ENCODE results near the gene PPP1R3A.
"Not testable (repeated sequence)": the region's sequence is repeated elsewhere in the genome, so short reads cannot be mapped to it uniquely, and the experiment has no call there.

The PPP1R3A gene, protein sequence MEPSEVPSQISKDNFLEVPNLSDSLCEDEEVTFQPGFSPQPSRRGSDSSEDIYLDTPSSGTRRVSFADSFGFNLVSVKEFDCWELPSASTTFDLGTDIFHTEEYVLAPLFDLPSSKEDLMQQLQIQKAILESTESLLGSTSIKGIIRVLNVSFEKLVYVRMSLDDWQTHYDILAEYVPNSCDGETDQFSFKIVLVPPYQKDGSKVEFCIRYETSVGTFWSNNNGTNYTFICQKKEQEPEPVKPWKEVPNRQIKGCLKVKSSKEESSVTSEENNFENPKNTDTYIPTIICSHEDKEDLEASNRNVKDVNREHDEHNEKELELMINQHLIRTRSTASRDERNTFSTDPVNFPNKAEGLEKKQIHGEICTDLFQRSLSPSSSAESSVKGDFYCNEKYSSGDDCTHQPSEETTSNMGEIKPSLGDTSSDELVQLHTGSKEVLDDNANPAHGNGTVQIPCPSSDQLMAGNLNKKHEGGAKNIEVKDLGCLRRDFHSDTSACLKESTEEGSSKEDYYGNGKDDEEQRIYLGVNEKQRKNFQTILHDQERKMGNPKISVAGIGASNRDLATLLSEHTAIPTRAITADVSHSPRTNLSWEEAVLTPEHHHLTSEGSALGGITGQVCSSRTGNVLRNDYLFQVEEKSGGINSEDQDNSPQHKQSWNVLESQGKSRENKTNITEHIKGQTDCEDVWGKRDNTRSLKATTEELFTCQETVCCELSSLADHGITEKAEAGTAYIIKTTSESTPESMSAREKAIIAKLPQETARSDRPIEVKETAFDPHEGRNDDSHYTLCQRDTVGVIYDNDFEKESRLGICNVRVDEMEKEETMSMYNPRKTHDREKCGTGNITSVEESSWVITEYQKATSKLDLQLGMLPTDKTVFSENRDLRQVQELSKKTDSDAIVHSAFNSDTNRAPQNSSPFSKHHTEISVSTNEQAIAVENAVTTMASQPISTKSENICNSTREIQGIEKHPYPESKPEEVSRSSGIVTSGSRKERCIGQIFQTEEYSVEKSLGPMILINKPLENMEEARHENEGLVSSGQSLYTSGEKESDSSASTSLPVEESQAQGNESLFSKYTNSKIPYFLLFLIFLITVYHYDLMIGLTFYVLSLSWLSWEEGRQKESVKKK

GRCh38 chr7:113918946-113919345 lies at the start of gene PPP1R3A:
PPP1R3A (minus strand) TSS chr7:113919009; CDS start chr7:113918996, 13 bp downstream.
- no peak for DNase-seq

DNA sequence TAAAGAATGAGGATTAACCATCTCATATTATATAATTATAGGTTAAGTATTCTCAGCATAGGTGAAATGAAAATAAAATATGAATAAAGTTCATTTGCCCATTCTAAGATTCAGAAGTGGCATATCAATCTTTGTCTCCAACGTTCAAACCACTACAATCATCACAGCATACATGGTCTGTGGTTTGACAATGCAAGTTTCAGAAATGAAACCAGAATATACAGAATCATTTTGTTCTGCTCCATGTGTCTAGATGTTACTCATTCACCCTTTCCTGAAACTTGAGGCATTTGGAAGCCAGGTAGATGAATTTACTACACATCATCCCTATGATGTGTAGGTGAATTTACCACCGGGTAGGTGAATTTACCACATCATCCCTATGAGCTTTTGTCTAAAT lies 44.5 kb upstream of the PPP1R3A start:
- no peak for DNase-seq

DNA sequence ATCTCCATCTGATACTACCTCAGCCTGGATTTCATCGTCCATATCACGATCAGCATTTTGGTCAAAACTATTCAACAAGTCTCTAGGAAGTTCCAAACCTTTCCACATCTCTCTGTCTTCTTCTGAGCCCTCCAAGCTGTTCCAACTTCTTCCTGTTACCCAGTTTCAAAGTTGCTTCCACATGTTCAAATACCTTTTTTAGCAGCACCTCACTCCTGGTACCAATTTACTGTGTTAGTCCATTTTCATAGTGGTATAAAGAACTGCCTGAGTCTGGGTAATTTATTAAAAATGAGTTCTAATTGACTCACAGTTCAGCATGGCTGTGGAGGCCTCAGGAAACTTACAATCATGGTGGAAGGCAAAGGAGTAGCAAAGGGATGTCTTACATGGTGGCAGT lies 41.1 kb upstream of the PPP1R3A start:
- no peak for DNase-seq

DNA sequence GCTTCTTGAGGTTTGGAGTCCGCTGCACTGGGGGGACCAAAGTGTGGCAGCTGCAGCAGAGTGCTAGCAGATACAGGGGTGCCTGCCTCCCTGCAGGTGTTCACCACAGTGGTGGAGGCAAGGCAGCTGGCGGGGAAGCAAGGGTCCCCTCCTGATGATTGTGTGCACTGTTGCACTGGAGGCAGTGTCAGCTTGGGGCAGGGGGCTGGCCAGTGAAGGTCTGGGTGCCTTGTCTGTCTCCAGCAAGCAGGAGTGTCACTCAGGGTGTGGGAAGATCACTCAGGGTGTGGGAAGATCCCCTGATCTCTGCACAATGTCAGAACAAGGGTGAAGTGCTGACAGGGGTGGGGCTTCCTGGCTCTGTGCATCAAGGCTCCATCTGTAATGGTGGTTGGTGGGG lies 36.3 kb upstream of the PPP1R3A start:
- DNase-seq: no peak

GRCh38 chr7:113953553-113953952 lies 34.7 kb upstream of the PPP1R3A start:
- no peak for DNase-seq

GRCh38 chr7:113945018-113945938 lies 26.5 kb upstream of the PPP1R3A start:
- no peak for DNase-seq

DNA sequence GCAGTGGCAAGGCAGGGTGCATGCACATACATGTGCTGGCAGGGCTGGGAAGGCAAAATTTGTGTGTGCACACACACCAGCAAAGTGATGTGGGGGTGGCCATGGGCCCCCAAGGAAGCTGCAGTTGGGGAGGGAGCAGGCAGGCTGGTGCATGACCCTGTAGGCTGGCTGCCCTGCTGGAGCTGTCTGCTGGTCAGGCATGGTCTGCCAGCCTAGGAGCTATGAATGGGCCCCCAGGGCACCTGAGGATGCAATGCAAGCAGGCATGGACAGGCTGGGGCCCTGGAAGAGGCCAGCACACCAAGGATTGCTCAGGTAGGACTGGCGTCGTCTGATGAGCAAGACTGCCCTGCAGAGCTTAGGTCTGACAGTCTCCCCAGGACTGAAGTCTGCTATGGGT lies 18.2 kb upstream of the PPP1R3A start:
- no peak for DNase-seq

GRCh38 chr7:113936535-113936934 lies 17.7 kb upstream of the PPP1R3A start:
- no peak for DNase-seq

GRCh38 chr7:113929389-113929788 lies 10.6 kb upstream of the PPP1R3A start:
- not testable (repeated sequence) for DNase-seq

GRCh38 chr7:113928112-113928511 lies 9.3 kb upstream of the PPP1R3A start:
- DNase-seq: no peak

- DNase-seq: no peak
Observed at GRCh38 chr7:113922049-113922448, 3.2 kb upstream of the PPP1R3A start.

- DNase-seq: no peak
Observed at GRCh38 chr7:113921363-113921762, 2.6 kb upstream of the PPP1R3A start.

GRCh38 chr7:113917840-113918239 lies 969 bp downstream of the PPP1R3A start:
- no peak for DNase-seq

DNA sequence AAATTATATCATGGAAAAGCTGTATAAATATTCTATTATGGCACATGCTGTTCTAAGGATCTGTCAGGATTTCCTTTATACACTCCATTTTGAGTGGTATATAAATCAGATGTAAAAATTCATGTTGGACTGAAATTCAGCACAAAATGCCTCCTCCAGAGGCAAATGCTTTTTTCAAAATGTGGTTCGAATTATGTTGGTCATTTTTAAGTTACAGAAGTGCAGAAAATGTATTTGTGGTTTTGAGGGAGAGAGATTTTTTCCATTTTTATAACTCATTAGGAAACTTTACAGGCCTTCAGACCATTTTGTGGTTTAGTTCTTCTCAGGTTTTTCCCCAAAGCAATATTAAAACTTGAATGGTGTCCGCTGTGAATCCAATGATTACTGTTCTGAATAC lies 2.9 kb downstream of the PPP1R3A start:
- DNase-seq: no peak

DNA sequence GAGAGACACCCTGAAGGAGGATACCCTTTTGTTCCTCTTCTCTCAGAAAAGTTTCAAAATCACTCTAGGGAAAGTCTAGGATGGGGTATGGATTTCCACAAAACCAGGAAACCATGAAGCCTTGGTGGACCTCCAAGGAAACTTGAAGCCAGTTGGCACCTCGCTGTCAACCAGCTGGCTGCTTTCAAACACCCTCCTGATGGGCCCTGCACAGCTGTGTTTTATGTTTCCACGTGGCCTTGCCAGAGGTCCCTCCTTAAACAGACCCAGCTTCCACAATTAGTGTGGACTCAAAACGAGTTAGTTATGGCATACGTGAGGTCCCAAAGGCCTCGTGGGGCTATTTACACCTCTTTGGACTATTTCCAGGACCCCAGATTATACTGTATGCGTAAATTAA lies 5.9 kb downstream of the PPP1R3A start:
- no peak for DNase-seq

- DNase-seq: no peak
Observed at GRCh38 chr7:113907617-113908016, 11.2 kb downstream of the PPP1R3A start.

- DNase-seq: no peak
Observed at GRCh38 chr7:113904521-113904920, 14.3 kb downstream of the PPP1R3A start.

GRCh38 chr7:113892818-113893217 lies 26.0 kb downstream of the PPP1R3A start:
- no peak for DNase-seq

- DNase-seq: no peak
Observed at GRCh38 chr7:113891828-113892227, 27.0 kb downstream of the PPP1R3A start.

GRCh38 chr7:113891031-113891350 lies 27.8 kb downstream of the PPP1R3A start:
- no peak for DNase-seq

GRCh38 chr7:113890331-113891030 lies 28.3 kb downstream of the PPP1R3A start:
- no peak for DNase-seq

DNA sequence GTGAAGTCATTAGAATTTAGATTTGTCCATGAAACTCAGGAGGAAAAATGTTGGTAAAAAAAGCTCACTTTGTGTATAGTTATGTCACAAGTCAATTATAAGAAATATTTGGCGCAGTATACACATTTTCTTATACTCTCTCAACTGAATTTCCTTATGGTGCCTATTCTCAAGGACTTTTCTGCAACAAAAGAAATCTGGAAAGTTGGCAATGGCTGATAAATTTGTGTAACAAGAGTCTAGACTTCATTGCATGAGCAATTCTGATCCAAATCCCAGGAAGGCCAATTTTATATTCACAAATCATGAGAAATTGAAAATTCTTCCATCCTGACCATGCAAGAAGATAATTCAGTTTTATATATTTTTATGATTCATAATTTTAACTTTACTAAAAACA lies 35.7 kb downstream of the PPP1R3A start:
- no peak for DNase-seq

Measured in SIG-M5 (cell line).